Measurements from ENCODE around the gene CDC42EP5.

CDC42EP5 gene

GRCh38 chr19:54459282-54460229 lies 13.5 kb downstream of the CDC42EP5 start:
- Histone ChIP-seq H2AK5ac (ENCODE audit: low read length) (no peak overlapping the region), H2BK5ac (ENCODE audit: low read length) (no peak overlapping the region), H3K9ac (ENCODE audit: low read length) (no peak overlapping the region), H4K5ac (ENCODE audit: low read length) (no peak overlapping the region), H2BK120ac (ENCODE audit: low read depth, low read length) (no peak overlapping the region), H3K27ac (ENCODE audit: low read depth, low read length) (no peak overlapping the region), H3K79me1 (ENCODE audit: low read length) (peaks cover 14% of the 10 kb centered on the region), H3K4me3 (ENCODE audit: low read length) (no peak overlapping the region), H3K27me3 (ENCODE audit: insufficient read depth, low read length, poor library complexity) (no peaks in the 10 kb centered on the region), H3K4me1 (ENCODE audit: control insufficient read depth, low read depth, low read length) (peaks cover 5% of the 10 kb centered on the region), H3K4ac (ENCODE audit: low read depth, low read length) (no peak overlapping the region), H4K8ac (ENCODE audit: low read depth, low read length) (no peak overlapping the region), H3K36me3 (ENCODE audit: control insufficient read depth, insufficient read depth, low read length) (peaks cover 34% of the 10 kb centered on the region), H3K79me2 (ENCODE audit: control insufficient read depth, insufficient read depth, low read length) (peaks cover 4% of the 10 kb centered on the region), H3K18ac (ENCODE audit: low read length) (no peak overlapping the region), H2BK15ac (replicated peaks; ENCODE audit: low read depth) (no peak overlapping the region), H3K56ac (ENCODE audit: low read length) (no peak overlapping the region), H3K4me2 (ENCODE audit: low read length) (no peak overlapping the region), H3K23ac (ENCODE audit: low read length) (no peak overlapping the region)
- no CpG with 5 or more reads among the region's 16 CpGs for WGBS (ENCODE audit: extremely low coverage, insufficient coverage, low lambda C conversion rate)
- DNase-seq: no peak

- Histone ChIP-seq H3K27me3 (ENCODE audit: insufficient read depth, low read length, poor library complexity) (no peaks in the 10 kb centered on the region), H4K8ac (ENCODE audit: low read depth, low read length) (no peak overlapping the region), H3K36me3 (ENCODE audit: control insufficient read depth, insufficient read depth, low read length) (peaks cover 41% of the 10 kb centered on the region), H3K27ac (ENCODE audit: low read depth, low read length) (no peak overlapping the region), H2BK120ac (ENCODE audit: low read depth, low read length) (no peak overlapping the region), H3K56ac (ENCODE audit: low read length) (no peak overlapping the region), H3K79me1 (ENCODE audit: low read length) (peaks cover 18% of the 10 kb centered on the region), H3K4me3 (ENCODE audit: low read length) (no peak overlapping the region), H3K9ac (ENCODE audit: low read length) (no peak overlapping the region), H2AK5ac (ENCODE audit: low read length) (no peak overlapping the region), H4K5ac (ENCODE audit: low read length) (no peak overlapping the region), H2BK5ac (ENCODE audit: low read length) (no peak overlapping the region), H3K4me2 (ENCODE audit: low read length) (no peak overlapping the region), H3K23ac (ENCODE audit: low read length) (no peak overlapping the region), H3K4me1 (ENCODE audit: control insufficient read depth, low read depth, low read length) (peaks cover 5% of the 10 kb centered on the region), H2BK15ac (replicated peaks; ENCODE audit: low read depth) (no peak overlapping the region), H3K18ac (ENCODE audit: low read length) (no peak overlapping the region), H3K79me2 (ENCODE audit: control insufficient read depth, insufficient read depth, low read length) (peaks cover 4% of the 10 kb centered on the region), H3K4ac (ENCODE audit: low read depth, low read length) (no peak overlapping the region)
- DNase-seq: no peak
- no CpG with 5 or more reads among the region's 11 CpGs for WGBS (ENCODE audit: extremely low coverage, insufficient coverage, low lambda C conversion rate)
Observed at GRCh38 chr19:54458648-54459281, 14.3 kb downstream of the CDC42EP5 start.

- Histone ChIP-seq H3K27ac (ENCODE audit: low read depth, low read length) (no peak overlapping the region), H4K8ac (ENCODE audit: low read depth, low read length) (no peak overlapping the region), H4K5ac (ENCODE audit: low read length) (no peak overlapping the region), H3K4me1 (ENCODE audit: control insufficient read depth, low read depth, low read length) (peaks cover 5% of the 10 kb centered on the region), H3K36me3 (ENCODE audit: control insufficient read depth, insufficient read depth, low read length) (peaks cover 48% of the 10 kb centered on the region), H3K18ac (ENCODE audit: low read length) (no peak overlapping the region), H3K4ac (ENCODE audit: low read depth, low read length) (no peak overlapping the region), H3K56ac (ENCODE audit: low read length) (no peak overlapping the region), H3K79me1 (ENCODE audit: low read length) (peaks cover 23% of the 10 kb centered on the region), H2AK5ac (ENCODE audit: low read length) (no peak overlapping the region), H3K79me2 (ENCODE audit: control insufficient read depth, insufficient read depth, low read length) (peaks cover 5% of the 10 kb centered on the region), H2BK120ac (ENCODE audit: low read depth, low read length) (no peak overlapping the region), H2BK5ac (ENCODE audit: low read length) (no peak overlapping the region), H3K4me2 (ENCODE audit: low read length) (no peak overlapping the region), H3K4me3 (ENCODE audit: low read length) (no peak overlapping the region), H3K9ac (ENCODE audit: low read length) (no peak overlapping the region), H2BK15ac (replicated peaks; ENCODE audit: low read depth) (no peak overlapping the region), H3K23ac (ENCODE audit: low read length) (no peak overlapping the region), H3K27me3 (ENCODE audit: insufficient read depth, low read length, poor library complexity) (no peaks in the 10 kb centered on the region)
- no CpG with 5 or more reads among the region's 42 CpGs for WGBS (ENCODE audit: extremely low coverage, insufficient coverage, low lambda C conversion rate)
- no peak for DNase-seq
Observed at GRCh38 chr19:54457773-54458647, 15.1 kb downstream of the CDC42EP5 start.

GRCh38 chr19:54456423-54457373 lies 16.4 kb downstream of the CDC42EP5 start:
- H3K4me2 ChIP-seq (ENCODE audit: low read length): no peak overlapping the region
- H3K27me3 ChIP-seq (ENCODE audit: insufficient read depth, low read length, poor library complexity): no peaks in the 10 kb centered on the region
- H2BK15ac ChIP-seq (replicated peaks; ENCODE audit: low read depth): no peak overlapping the region
- no peak overlapping the region for H2AK5ac ChIP-seq (ENCODE audit: low read length)
- H3K4me1 ChIP-seq (ENCODE audit: control insufficient read depth, low read depth, low read length): no peaks in the 10 kb centered on the region
- no peak overlapping the region for H4K5ac ChIP-seq (ENCODE audit: low read length)
- H3K56ac ChIP-seq (ENCODE audit: low read length): no peak overlapping the region
- H3K23ac ChIP-seq (ENCODE audit: low read length): no peak overlapping the region
- H3K36me3 ChIP-seq (ENCODE audit: control insufficient read depth, insufficient read depth, low read length): peaks cover 53% of the 10 kb centered on the region
- no peak overlapping the region for H3K4ac ChIP-seq (ENCODE audit: low read depth, low read length)
- peaks cover 16% of the 10 kb centered on the region for H3K79me2 ChIP-seq (ENCODE audit: control insufficient read depth, insufficient read depth, low read length)
- no peak overlapping the region for H3K27ac ChIP-seq (ENCODE audit: low read depth, low read length)
- no peak overlapping the region for H3K18ac ChIP-seq (ENCODE audit: low read length)
- no peak overlapping the region for H3K4me3 ChIP-seq (ENCODE audit: low read length)
- no CpG with 5 or more reads among the region's 51 CpGs for WGBS (ENCODE audit: extremely low coverage, insufficient coverage, low lambda C conversion rate)
- H3K79me1 ChIP-seq (ENCODE audit: low read length): peaks cover 33% of the 10 kb centered on the region
- H4K8ac ChIP-seq (ENCODE audit: low read depth, low read length): no peak overlapping the region
- H2BK120ac ChIP-seq (ENCODE audit: low read depth, low read length): no peak overlapping the region
- DNase-seq: no peak
- H2BK5ac ChIP-seq (ENCODE audit: low read length): no peak overlapping the region
- H3K9ac ChIP-seq (ENCODE audit: low read length): no peak overlapping the region
